Activated CD4-positive, CD25-positive, alpha-beta regulatory T cell treated with anti-CD3 and anti-CD28 coated beads, Interleukin-2, amount 50 U/mL, for 16 hours (primary cell): ENCODE measurements around the gene ISG15.
A peak's percentile ranks its signal among the peaks of the same experiment; 100 is the strongest.
"Not testable (repeated sequence)": the region's sequence is repeated elsewhere in the genome, so short reads cannot be mapped to it uniquely, and the experiment has no call there.

ENCODE experiments used
- DNase-seq: peaks from one replicate; pipeline ENCODE4 v3.0.0-alpha.2; 2020; ENCODE audit warnings: low read depth, low spot score

The ISG15 gene

DNA sequence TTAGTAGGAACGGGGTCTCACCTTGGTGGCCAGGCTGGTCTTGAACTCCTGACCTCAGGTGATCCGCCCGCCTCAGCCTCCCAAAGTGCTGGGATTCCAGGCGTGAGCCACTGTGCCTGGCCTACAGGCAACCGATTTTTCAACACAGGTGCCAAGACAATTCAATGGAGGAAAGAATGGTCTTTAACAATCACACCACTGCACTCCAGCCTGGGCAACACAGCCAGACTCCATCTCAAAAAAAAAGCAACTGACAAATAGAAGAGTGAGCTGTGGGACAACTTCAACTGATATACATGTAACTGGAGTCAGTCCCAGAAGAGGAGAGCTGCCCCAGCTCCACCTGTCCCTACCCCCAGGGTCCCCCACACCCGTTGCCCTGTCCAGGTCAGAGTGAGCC is 18.8 kb upstream of the ISG15 start:
- not testable (repeated sequence) for DNase-seq

GRCh38 chr1:995665-996633 is 17.3 kb upstream of the ISG15 start:
- DNase-seq = no peak

DNA sequence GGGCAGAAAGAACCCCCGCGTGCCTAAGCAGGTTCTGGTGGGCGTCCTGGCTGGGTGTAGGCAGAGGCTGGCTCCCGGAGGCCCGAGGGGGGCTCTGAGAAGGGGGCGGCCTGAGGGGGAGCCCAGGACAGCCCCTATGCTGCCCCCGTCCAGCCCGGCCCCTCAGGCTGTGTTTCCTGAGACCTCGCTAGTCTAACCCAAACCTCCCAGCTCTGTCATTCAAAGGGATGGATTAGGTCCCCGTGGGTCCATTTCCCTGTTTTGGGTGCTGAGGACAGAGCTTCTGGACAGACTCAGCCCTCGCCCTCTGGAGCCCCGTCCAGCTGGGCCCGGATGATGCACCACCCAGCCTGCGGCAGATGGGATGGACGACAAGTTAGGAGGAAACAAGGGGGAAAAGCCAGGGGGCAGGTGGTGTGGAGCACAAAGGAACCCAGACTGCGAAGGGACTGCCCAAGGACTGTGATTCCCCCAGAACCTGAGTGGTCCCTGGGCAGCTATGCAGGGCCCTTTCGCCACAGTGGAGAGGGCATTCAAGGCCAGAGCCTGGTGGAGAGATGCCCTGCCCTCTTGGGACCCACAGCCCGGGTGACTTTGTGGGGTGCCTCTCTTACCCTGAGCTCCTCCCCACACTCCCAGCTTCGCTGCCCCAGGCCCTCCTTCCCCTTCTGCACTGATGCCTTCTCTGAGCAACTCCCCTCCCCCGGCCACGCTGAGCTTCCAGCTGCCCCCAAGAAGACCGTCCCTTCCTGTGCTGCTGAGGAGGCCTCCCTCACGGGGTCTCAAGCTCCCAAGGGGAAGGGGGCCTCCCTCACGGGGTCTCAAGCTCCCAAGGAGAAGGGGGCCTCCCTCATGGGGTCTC is 16.2 kb upstream of the ISG15 start:
- no peak for DNase-seq

- DNase-seq = no peak
Measured at GRCh38 chr1:997713-997992, 15.6 kb upstream of the ISG15 start.

- no peak for DNase-seq
Measured at GRCh38 chr1:997993-998744, 15.1 kb upstream of the ISG15 start.

DNA sequence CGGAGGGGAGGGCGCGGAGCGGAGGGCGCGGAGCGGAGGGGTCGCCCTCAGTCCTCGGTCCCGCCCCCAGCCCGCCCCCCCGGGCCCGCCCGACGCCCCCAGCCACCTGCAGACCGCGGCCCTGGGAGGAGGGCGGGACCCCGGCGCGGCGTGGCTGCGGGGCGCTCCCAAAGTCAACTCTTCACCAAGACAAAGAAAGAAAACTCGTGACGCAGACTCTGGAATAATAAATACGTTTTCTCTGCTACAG is 14.6 kb upstream of the ISG15 start:
- no peak for DNase-seq

- no peak for DNase-seq
Measured at GRCh38 chr1:998995-999724, 14.1 kb upstream of the ISG15 start.

DNA sequence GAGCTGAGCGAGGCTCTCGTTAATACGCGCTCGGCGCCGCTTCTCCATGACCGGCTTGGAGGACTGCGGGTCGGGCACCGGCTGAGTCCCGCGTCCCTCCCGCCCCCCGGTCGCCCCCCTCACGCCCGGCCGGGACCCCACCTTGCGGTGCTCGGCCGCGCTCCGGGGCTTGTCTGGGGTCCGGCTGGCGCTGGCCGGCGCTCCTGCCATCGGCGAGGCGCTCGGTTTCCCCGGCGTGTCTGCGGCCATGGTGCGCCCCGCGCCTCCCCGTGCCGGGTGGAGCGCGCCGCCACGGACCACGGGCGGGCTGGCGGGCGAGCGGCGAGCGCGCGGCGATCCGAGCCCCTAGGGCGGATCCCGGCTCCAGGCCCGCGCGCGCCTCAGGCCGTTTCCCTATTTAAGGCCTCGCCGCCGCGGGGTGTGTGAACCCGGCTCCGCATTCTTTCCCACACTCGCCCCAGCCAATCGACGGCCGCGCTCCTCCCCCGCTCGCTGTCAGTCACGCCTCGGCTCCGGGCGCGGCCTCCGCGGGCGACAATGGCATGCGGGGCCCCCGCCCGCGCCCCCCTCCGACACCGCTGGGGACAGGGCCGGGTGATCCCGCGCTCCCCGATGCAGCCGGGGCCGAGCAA is 13.5 kb upstream of the ISG15 start, which contains the start of gene HES4:
Gene HES4, minus strand, starts transcription at position 373 of the 632 bp plus-strand sequence. Its CDS starts 124 bp downstream, at position 249.
- DNase-seq = no peak

- peak; percentile 40 for DNase-seq
Measured at GRCh38 chr1:1000357-1001056, 12.8 kb upstream of the ISG15 start.

- DNase-seq = no peak
Measured at GRCh38 chr1:1001057-1001783, 12.1 kb upstream of the ISG15 start.

- DNase-seq = no peak
Measured at GRCh38 chr1:1003618-1004419, 9.5 kb upstream of the ISG15 start.

- DNase-seq = no peak
Measured at GRCh38 chr1:1004420-1004779, 8.9 kb upstream of the ISG15 start.

GRCh38 chr1:1004780-1005697 is 8.3 kb upstream of the ISG15 start:
- DNase-seq = no peak

- DNase-seq = no peak
Measured at GRCh38 chr1:1005774-1006304, 7.5 kb upstream of the ISG15 start.

DNA sequence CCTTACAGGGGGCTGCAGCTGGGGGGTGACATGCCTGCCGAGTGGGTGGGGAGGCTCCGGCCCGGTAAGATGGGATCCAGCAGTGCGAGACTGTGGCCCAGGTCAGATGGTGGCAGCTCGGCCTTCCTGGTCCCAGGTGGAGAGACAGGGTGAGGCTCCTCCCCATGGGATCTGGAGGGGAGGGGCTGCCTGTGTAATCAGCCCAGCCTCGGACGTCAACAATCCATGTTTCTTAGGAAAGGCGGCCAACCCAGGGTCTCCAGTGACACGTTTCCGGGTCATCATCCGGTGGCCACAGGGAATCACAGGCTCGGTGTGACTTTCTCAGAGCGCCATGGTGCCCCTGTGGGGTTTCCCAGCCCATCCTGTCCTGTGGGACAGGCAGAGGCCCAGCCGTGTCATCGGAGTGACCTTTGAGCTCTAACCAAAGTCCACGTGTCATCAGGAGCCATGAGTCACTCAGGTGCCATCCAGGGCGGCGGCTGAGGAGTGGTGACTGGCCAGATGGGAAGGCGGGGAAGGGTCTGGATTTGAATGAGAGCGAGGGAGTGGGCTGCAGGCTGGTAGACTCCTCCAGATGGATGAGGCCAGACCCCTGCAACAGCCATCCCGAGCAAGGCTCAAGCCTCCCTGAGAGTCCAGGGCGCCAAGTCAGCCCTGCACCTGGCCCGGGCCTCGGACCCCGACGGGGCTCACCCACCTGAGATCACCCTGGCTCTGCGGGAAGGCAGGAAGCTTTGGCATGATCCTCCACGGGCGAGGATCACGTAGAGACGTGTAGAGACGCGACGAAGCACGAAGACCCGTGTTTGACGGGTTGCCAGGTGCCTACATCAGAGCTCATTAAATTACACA is 6.8 kb upstream of the ISG15 start:
- no peak for DNase-seq

- not testable (repeated sequence) for DNase-seq
Measured at GRCh38 chr1:1010131-1010530, 3.2 kb upstream of the ISG15 start.
